HepG2 (cell line): Measurements from ENCODE around the gene ILDR2.

Experiments used
- CTCF ChIP-seq: sonication (generic); formaldehyde crosslinking; IDR thresholded peaks from 2 replicates; pipeline ENCODE4 v1.5.0; 2020; ENCODE audit warnings: mild to moderate bottlenecking, missing genetic modification reagents, moderate library complexity
- MAX ChIP-seq: IDR thresholded peaks from 2 replicates; pipeline ENCODE4 v1.6.1; 2012; ENCODE audit warnings: inconsistent platforms
- NFYB ChIP-seq: sonication (generic); formaldehyde crosslinking; IDR thresholded peaks from 2 replicates; pipeline ENCODE4 v1.4.0; 2020; ENCODE audit warnings: missing genetic modification reagents
- PRMT3 ChIP-seq: sonication (generic); formaldehyde crosslinking; IDR thresholded peaks from 2 replicates; pipeline ENCODE4 v1.8.1; 2022; ENCODE audit warnings: low read depth, mild to moderate bottlenecking, moderate library complexity, missing genetic modification reagents, borderline replicate concordance
- STAT6 ChIP-seq: sonication (generic); formaldehyde crosslinking; IDR thresholded peaks from 2 replicates; pipeline ENCODE4 v1.4.0; 2020; ENCODE audit warnings: missing genetic modification reagents, mild to moderate bottlenecking, borderline replicate concordance
- ZNF124 ChIP-seq: sonication (generic); formaldehyde crosslinking; IDR thresholded peaks from 2 replicates; pipeline ENCODE4 v1.4.0; 2020; ENCODE audit warnings: missing genetic modification reagents

GRCh38 chr1:166999075-166999474 is 23.7 kb upstream of the ILDR2 start:
- TF ChIP-seq ZNF124 (CRISPR knock-in tag) (no peak), NFYB (CRISPR knock-in tag) (no peak), STAT6 (CRISPR knock-in tag) (no peak), MAX (no peak), PRMT3 (CRISPR knock-in tag) (no peak), CTCF (CRISPR knock-in tag) (no peak)
